ENCODE measurements around the gene INTS14. TPM values are rescaled to one million over a fixed set of nuclear protein-coding genes. Genes with fewer than 3 reads are reported as not detected.
"Not testable (repeated sequence)": the region's sequence is repeated elsewhere in the genome, so short reads cannot be mapped to it uniquely, and the experiment has no call there.

INTS14 gene
- total and polyA plus RNA-seq, 3 donors from 2014 or later: 41.7 to 71.0 (median 65.7) TPM

GRCh38 chr15:65558336-65558735 lies 52.6 kb downstream of the INTS14 start:
- Histone ChIP-seq H3K36me3 (ENCODE audit: low read depth, missing control alignments) (no peaks in the 10 kb centered on the region), H3K27ac (no peak overlapping the region), H3K4me1 (no peaks in the 10 kb centered on the region), H3K9me3 (no peaks in the 10 kb centered on the region), H3K4me3 (no peak overlapping the region), H3K27me3 (no peaks in the 10 kb centered on the region)
- 76 to 89% methylated on average over 5 of the region's 5 CpGs for WGBS, 2 donors
- no peak for DNase-seq
- TF ChIP-seq, protein P1, sequence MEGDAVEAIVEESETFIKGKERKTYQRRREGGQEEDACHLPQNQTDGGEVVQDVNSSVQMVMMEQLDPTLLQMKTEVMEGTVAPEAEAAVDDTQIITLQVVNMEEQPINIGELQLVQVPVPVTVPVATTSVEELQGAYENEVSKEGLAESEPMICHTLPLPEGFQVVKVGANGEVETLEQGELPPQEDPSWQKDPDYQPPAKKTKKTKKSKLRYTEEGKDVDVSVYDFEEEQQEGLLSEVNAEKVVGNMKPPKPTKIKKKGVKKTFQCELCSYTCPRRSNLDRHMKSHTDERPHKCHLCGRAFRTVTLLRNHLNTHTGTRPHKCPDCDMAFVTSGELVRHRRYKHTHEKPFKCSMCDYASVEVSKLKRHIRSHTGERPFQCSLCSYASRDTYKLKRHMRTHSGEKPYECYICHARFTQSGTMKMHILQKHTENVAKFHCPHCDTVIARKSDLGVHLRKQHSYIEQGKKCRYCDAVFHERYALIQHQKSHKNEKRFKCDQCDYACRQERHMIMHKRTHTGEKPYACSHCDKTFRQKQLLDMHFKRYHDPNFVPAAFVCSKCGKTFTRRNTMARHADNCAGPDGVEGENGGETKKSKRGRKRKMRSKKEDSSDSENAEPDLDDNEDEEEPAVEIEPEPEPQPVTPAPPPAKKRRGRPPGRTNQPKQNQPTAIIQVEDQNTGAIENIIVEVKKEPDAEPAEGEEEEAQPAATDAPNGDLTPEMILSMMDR (IDR thresholded peaks at IDR 0.05): no peak
- intact Hi-C loops (cut with DNase I; ENCODE audit: low total_unique reads): no loop called here

DNA sequence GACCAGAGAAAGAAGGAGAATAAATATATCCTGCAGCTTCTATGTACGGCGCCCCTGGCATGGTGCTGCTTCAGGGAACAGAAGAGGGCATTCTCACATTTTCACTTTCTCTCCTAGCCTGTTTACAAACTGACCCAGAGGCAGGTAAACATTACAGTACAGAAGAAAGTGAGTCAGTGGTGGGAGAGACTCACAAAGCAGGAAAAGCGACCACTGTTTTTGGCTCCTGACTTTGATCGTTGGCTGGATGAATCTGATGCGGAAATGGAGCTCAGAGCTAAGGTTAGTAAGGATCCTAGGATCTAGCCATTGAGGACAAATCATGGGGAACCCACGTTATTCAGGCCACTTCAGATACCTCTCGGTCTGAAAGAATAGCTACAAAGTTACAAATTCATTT lies 54.3 kb downstream of the INTS14 start:
- Histone ChIP-seq H3K4me3 (no peak overlapping the region), H3K27me3 (no peaks in the 10 kb centered on the region), H3K27ac (no peak overlapping the region), H3K9me3 (no peaks in the 10 kb centered on the region), H3K36me3 (ENCODE audit: low read depth, missing control alignments) (no peaks in the 10 kb centered on the region), H3K4me1 (no peaks in the 10 kb centered on the region)
- no peak for DNase-seq
- WGBS, 2 donors: 83 to 86% methylated on average over 7 of the region's 7 CpGs
- intact Hi-C loops (cut with DNase I; ENCODE audit: low total_unique reads): no loop called here
- TF ChIP-seq, protein P1 (IDR thresholded peaks at IDR 0.05): no peak
- TF ChIP-seq POLR2A (IDR thresholded peaks at IDR 0.05): no peak

DNA sequence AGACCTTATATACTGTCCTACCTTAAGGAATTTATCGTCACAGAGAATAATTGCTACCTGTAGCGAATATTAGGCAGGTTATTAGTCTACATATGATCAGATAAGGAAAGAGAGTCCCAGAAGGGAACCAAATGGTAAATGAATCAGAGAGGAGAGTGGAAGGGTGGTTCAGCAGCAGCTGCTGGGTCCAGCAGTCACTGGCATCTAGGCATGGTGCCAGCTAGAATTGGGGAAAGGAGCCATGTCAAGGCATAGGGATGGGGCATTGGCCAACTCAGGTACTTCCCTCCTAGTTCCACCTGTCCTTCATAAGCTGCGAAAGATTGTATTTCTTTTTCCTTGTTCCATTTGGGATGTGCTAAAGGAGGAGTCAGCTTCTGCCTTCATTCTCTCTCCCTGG lies 57.2 kb downstream of the INTS14 start:
- no peak for TF ChIP-seq POLR2A (IDR thresholded peaks at IDR 0.05)
- TF ChIP-seq, protein P1 (IDR thresholded peaks at IDR 0.05): no peak
- no peak for DNase-seq
- Histone ChIP-seq H3K27me3 (no peaks in the 10 kb centered on the region), H3K9me3 (no peaks in the 10 kb centered on the region), H3K4me1 (peaks cover 8% of the 10 kb centered on the region), H3K36me3 (ENCODE audit: low read depth, missing control alignments) (no peaks in the 10 kb centered on the region), H3K4me3 (no peak overlapping the region), H3K27ac (no peak overlapping the region)
- WGBS, 2 donors: 95 to 100% methylated on average over 3 of the region's 3 CpGs
- intact Hi-C loops (cut with DNase I; ENCODE audit: low total_unique reads): no loop called here

DNA sequence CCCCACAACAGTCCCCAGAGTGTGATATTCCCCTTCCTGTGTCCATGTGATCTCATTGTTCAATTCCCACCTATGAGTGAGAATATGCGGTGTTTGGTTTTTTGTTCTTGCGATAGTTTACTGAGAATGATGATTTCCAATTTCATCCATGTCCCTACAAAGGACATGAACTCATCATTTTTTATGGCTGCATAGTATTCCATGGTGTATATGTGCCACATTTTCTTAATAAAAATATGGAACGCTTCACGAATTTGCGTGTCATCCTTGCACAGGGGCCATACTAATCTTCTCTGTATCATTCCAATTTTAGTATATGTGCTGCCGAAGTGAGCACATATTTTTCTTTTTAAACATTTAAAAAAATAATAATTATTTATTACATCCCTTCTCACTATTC lies 58.1 kb downstream of the INTS14 start:
- H3K36me3 ChIP-seq (ENCODE audit: low read depth, missing control alignments); DNase-seq; H3K9me3 ChIP-seq; intact Hi-C loops (cut with DNase I; ENCODE audit: low total_unique reads); H3K4me3 ChIP-seq; H3K4me1 ChIP-seq; H3K27me3 ChIP-seq; H3K27ac ChIP-seq: not testable (repeated sequence)
- 97 to 100% methylated on average over 4 to 5 of the region's 6 CpGs for WGBS, 2 donors

- intact Hi-C loops (cut with DNase I; ENCODE audit: low total_unique reads): no loop called here
- no peaks in the 10 kb centered on the region for H3K36me3 ChIP-seq (ENCODE audit: low read depth, missing control alignments)
- no peaks in the 10 kb centered on the region for H3K9me3 ChIP-seq
- no peak overlapping the region for H3K27ac ChIP-seq
- H3K4me1 ChIP-seq: peaks cover 8% of the 10 kb centered on the region
- H3K27me3 ChIP-seq: no peaks in the 10 kb centered on the region
- no peak overlapping the region for H3K4me3 ChIP-seq
- TF ChIP-seq POLR2A (IDR thresholded peaks at IDR 0.05): no peak
- TF ChIP-seq, protein P1 (IDR thresholded peaks at IDR 0.05): no peak
- 57 to 61% methylated on average over 2 of the region's 2 CpGs for WGBS, 2 donors
- DNase-seq: no peak
Measured at GRCh38 chr15:65551183-65551582, 59.7 kb downstream of the INTS14 start.

All from testis (tissue), 3 donors.